HCT116 (cell line): ENCODE results near the gene RPUSD3. TPM values are rescaled to one million over a fixed set of nuclear protein-coding genes. Genes with fewer than 3 reads are reported as not detected.
"Not testable (repeated sequence)": the region's sequence is repeated elsewhere in the genome, so short reads cannot be mapped to it uniquely, and the experiment has no call there.

Source experiments
- ATAC-seq: fragments of 200-7000 bp; cut with Tn5 transposase; 2 replicates; pipeline ENCODE4 v1.9.1; 2020; ENCODE audit warnings: mild to moderate bottlenecking, moderate library complexity
- BruUV-seq: library from RNA; stranded (reverse); fragments of 400-500 nt; replicated peaks from 2 replicates; lab custom pipeline; 2021; lab: Mats Ljungman, UMichigan
- CTCF ChIA-PET: fragments of 300-600 bp; sonication (Branson Sonifier 250); formaldehyde crosslinking; loops from one replicate; lab custom pipeline; 2021; ENCODE audit warnings: antibody characterized with exemption; lab: Charles Lee
- POLR2A ChIA-PET: fragments of 300-600, 350-600 bp; sonication (Branson Sonifier 250); formaldehyde crosslinking; loops from one replicate; lab custom pipeline; 2021; ENCODE audit warnings: antibody characterized with exemption; lab: Charles Lee
- RAD21 ChIA-PET, 2 experiments: fragments of 300-600 bp; sonication (Branson Sonifier 250); formaldehyde crosslinking; loops; one replicate each; lab custom pipeline; 2023; ENCODE audit warnings: low total read pairs in 2 of 2; ENCODE audit not compliant: uncharacterized antibody in 2 of 2, unreplicated experiment in 2 of 2, low non-redundant PET in 1 of 2; lab: Charles Lee
- DNase-seq: peaks from one replicate; pipeline ENCODE4 v3.0.0-alpha.2; 2010; ENCODE audit warnings: low read depth, low spot score
- H2AFZ ChIP-seq: fragments of 200-600 bp; shearing (Covaris generic), sonication (generic); 2 replicates; pipeline ENCODE4 v1.6.1; 2017; ENCODE audit warnings: low read depth, mixed run types, mixed read lengths, antibody characterized with exemption, low read length; ENCODE audit not compliant: poor library complexity, severe bottlenecking
- H3K27ac ChIP-seq: 2 replicates; pipeline ENCODE4 v1.5.1; 2012; ENCODE audit warnings: low read depth, low read length
- H3K27me3 ChIP-seq: fragments of 200-600 bp; sonication (generic); 2 replicates; pipeline ENCODE4 v1.6.1; 2016; ENCODE audit warnings: mixed run types, low read length, mixed read lengths; ENCODE audit not compliant: insufficient read depth
- H3K36me3 ChIP-seq, 2 experiments: fragments of 200-500 bp in 1 of 2; fragments of 200-600 bp in 1 of 2; sonication (Bioruptor generic) in 1 of 2; sonication (generic) in 1 of 2; 2 replicates each; pipeline versions ENCODE4 v1.5.1 to v1.6.1; 2014 to 2016; ENCODE audit warnings: low read length in 2 of 2, inconsistent platforms in 1 of 2, mixed read lengths in 1 of 2, mixed run types in 1 of 2; ENCODE audit not compliant: insufficient read depth in 2 of 2, control insufficient read depth in 1 of 2
- H3K4me1 ChIP-seq, 2 experiments: fragments of 200-600 bp in 1 of 2; sonication (generic) in 1 of 2; 2 replicates each; pipeline versions ENCODE4 v1.5.1 to v1.6.1; 2012 to 2017; ENCODE audit warnings: low read length in 2 of 2, inconsistent platforms in 1 of 2, mild to moderate bottlenecking in 1 of 2, mixed read lengths in 1 of 2, mixed run types in 1 of 2, moderate library complexity in 1 of 2; ENCODE audit not compliant: insufficient read depth in 2 of 2, control insufficient read depth in 1 of 2
- H3K4me2 ChIP-seq: fragments of 200-600 bp; sonication (generic); 2 replicates; pipeline ENCODE4 v1.6.1; 2017; ENCODE audit warnings: mixed run types, low read length, mixed read lengths
- H3K4me3 ChIP-seq, 2 experiments: fragments of 200-600 bp in 1 of 2; sonication (generic) in 1 of 2; replicated peaks in 1 of 2; 2 replicates each; pipeline ENCODE4 v1.5.1; 2011 to 2016; ENCODE audit warnings: low read length in 2 of 2, control low read depth in 1 of 2, low read depth in 1 of 2, mild to moderate bottlenecking in 1 of 2, mixed read lengths in 1 of 2, mixed run types in 1 of 2
- H3K79me2 ChIP-seq: fragments of 200-600 bp; sonication (generic); 2 replicates; pipeline ENCODE4 v1.6.1; 2017; ENCODE audit warnings: mild to moderate bottlenecking, mixed run types, low read length, moderate library complexity, mixed read lengths; ENCODE audit not compliant: insufficient read depth
- H3K9ac ChIP-seq: fragments of 200-600 bp; sonication (generic); 2 replicates; pipeline ENCODE4 v1.6.1; 2016; ENCODE audit warnings: low read length, mixed read lengths
- H3K9me2 ChIP-seq: fragments of 200-600 bp; sonication (generic), shearing (Covaris generic); 2 replicates; pipeline ENCODE4 v1.6.1; 2017; ENCODE audit warnings: mixed run types, mild to moderate bottlenecking, moderate library complexity; ENCODE audit not compliant: insufficient read depth
- H3K9me3 ChIP-seq, 2 experiments: fragments of 200-500 bp in 1 of 2; fragments of 200-600 bp in 1 of 2; sonication (Bioruptor generic) in 1 of 2; sonication (generic) in 1 of 2; 2 replicates each; pipeline ENCODE4 v1.6.1; 2014 to 2017; ENCODE audit warnings: low read length in 2 of 2, mixed read lengths in 2 of 2, inconsistent platforms in 1 of 2, low read depth in 1 of 2, mild to moderate bottlenecking in 1 of 2, mixed run types in 1 of 2, moderate library complexity in 1 of 2; ENCODE audit not compliant: control insufficient read depth in 1 of 2, insufficient read depth in 1 of 2
- H4K20me1 ChIP-seq: fragments of 200-600 bp; sonication (generic), shearing (Covaris generic); 2 replicates; pipeline ENCODE4 v1.6.1; 2017; ENCODE audit warnings: mixed run types, mild to moderate bottlenecking, moderate library complexity; ENCODE audit not compliant: insufficient read depth
- ATF3 ChIP-seq: IDR thresholded peaks from 2 replicates; pipeline ENCODE4 v1.6.1; 2012
- CBX3 ChIP-seq: IDR thresholded peaks from 2 replicates; pipeline ENCODE4 v1.6.1; 2012; ENCODE audit warnings: low read depth
- CTCF ChIP-seq, 3 experiments: fragments of 200-600 bp in 1 of 3; sonication (generic) in 1 of 3; IDR thresholded peaks in 2 of 3; conservative IDR thresholded peaks in 1 of 3; 2 replicates each; pipeline ENCODE4 v1.5.1; 2012 to 2017; ENCODE audit warnings: low read depth in 2 of 3, low read length in 2 of 3, antibody characterized with exemption in 1 of 3, borderline replicate concordance in 1 of 3, control low read depth in 1 of 3, mild to moderate bottlenecking in 1 of 3, mixed read lengths in 1 of 3, mixed run types in 1 of 3, moderate library complexity in 1 of 3; ENCODE audit not compliant: insufficient read depth in 1 of 3
- EGR1 ChIP-seq: IDR thresholded peaks from 2 replicates; pipeline ENCODE4 v1.6.1; 2012; ENCODE audit warnings: low read depth
- ELF1 ChIP-seq: IDR thresholded peaks from 2 replicates; pipeline ENCODE4 v1.6.1; 2012; ENCODE audit warnings: low read depth, borderline replicate concordance
- EZH2phosphoT487 ChIP-seq: fragments of 200-600 bp; IDR thresholded peaks from 2 replicates; pipeline ENCODE4 v1.6.1; 2018; ENCODE audit warnings: antibody characterized with exemption, borderline replicate concordance
- SP1 ChIP-seq: IDR thresholded peaks from 2 replicates; pipeline ENCODE4 v1.6.1; 2012; ENCODE audit warnings: low read depth
- ZBTB33 ChIP-seq: IDR thresholded peaks from 2 replicates; pipeline ENCODE4 v1.6.1; 2011; ENCODE audit warnings: mild to moderate bottlenecking, low read length, moderate library complexity; ENCODE audit not compliant: insufficient replicate concordance; ENCODE audit errors: extremely low read depth
- intact Hi-C: fragments of 100-400 bp; cut with micrococcal nuclease; formaldehyde crosslinking; loops from 2 replicates; pipeline ENCODE4 v1.10.0; 2022
- total RNA-seq: library from RNA; stranded (reverse); gene quantifications from one replicate; pipeline ENCODE4 v1.2.1, GENCODE V29; 2021; ENCODE audit not compliant: unreplicated experiment

Gene RPUSD3
- total RNA-seq, 1 experiment from 2014 or later: 58.0 TPM

- no peak overlapping the region for H3K27ac ChIP-seq
- no peaks in the 10 kb centered on the region for H3K9me2 ChIP-seq
- intact Hi-C loops: no loop called here
- no peak overlapping the region for H3K4me3 ChIP-seq
- no peaks in the 10 kb centered on the region for H4K20me1 ChIP-seq
- H3K9me3 ChIP-seq: no peaks in the 10 kb centered on the region
- POLR2A ChIA-PET: no interaction called here
- no TSS peak for BruUV-seq
- no peak overlapping the region for H3K4me2 ChIP-seq
- no peak overlapping the region for H3K9ac ChIP-seq
- CTCF ChIA-PET: no interaction called here
- no peaks in the 10 kb centered on the region for H3K79me2 ChIP-seq
- no peak for DNase-seq
- no peaks in the 10 kb centered on the region for H3K27me3 ChIP-seq
- ATAC-seq: no peak
- H3K4me1 ChIP-seq: no peaks in the 10 kb centered on the region
- RAD21 ChIA-PET: interaction anchor here in 1 of 2 experiments (0.7 kb wide), 1 partner anchor 110 kb away, joined by 3 read pairs; no protein-coding TSS in a partner anchor
- TF ChIP-seq EGR1: no peak
- no peak for TF ChIP-seq CBX3
- TF ChIP-seq CTCF (IDR thresholded peaks at IDR 0.05 in 2 of 3, conservative IDR thresholded peaks at IDR 0.05 in 1 of 3; ENCODE audit: borderline replicate concordance in 1 of 3, insufficient read depth in 1 of 3, low read depth in 2 of 3, low read length in 2 of 3): no peak
- TF ChIP-seq ELF1: no peak
- TF ChIP-seq ZBTB33: no peak
- TF ChIP-seq ATF3: no peak
- TF ChIP-seq SP1: no peak
- TF ChIP-seq EZH2phosphoT487: no peak
- H2AFZ ChIP-seq: no peak overlapping the region
- no peaks in the 10 kb centered on the region for H3K36me3 ChIP-seq
Observed at GRCh38 chr3:9855594-9855993, 11.8 kb upstream of the RPUSD3 start.

DNA sequence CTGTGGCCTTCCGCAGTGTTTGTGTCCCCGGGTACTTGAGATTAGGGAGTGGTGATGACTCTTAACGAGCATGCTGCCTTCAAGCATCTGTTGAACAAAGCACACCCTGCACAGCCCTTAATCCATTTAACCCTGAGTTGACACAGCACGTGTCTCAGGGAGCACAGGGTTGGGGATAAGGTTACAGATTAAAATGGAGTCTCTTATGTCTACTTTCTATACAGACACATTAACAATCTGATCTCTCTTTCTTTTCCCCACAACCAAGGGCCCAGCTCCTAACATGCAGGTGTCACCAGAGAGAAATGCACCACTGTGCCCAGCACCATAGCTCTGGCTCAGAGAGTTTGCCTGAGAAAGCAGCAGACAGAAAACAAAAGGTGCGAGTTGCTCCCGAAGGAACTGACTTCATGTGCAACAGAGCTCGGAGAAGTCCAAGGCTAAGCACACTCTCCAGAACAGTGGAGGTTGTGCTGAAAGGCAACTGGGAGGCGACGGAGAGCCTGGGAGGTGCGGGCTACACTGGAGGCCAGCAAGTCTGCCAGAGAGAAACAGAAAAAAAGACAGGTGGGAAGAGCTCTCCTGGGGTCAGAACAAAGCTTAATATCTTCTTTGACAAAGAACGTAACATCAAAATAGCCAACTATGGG, 10.6 kb upstream of the RPUSD3 start:
- H4K20me1 ChIP-seq, intact Hi-C loops, H3K9ac ChIP-seq, H3K4me2 ChIP-seq, H3K4me3 ChIP-seq, H2AFZ ChIP-seq, H3K36me3 ChIP-seq, ATAC-seq, H3K27me3 ChIP-seq, H3K79me2 ChIP-seq, RAD21 ChIA-PET, H3K9me2 ChIP-seq, POLR2A ChIA-PET, H3K9me3 ChIP-seq, H3K4me1 ChIP-seq, DNase-seq, H3K27ac ChIP-seq, BruUV-seq: not testable (repeated sequence)
- CTCF ChIA-PET: interaction anchor here (0.9 kb wide), 1 partner anchor 92 kb away, joined by 4 read pairs; no protein-coding TSS in a partner anchor
